Tibial nerve (tissue), 4 donors: ENCODE results near the gene C6orf141. TPM values are rescaled to one million over a fixed set of nuclear protein-coding genes. Genes with fewer than 3 reads are reported as not detected.

ENCODE experiments used
- DNase-seq, 2 donors: peaks; one replicate each; pipeline ENCODE4 v3.0.0-alpha.2; 2019; ENCODE audit warnings: low spot score in 2 of 2
- H3K27ac ChIP-seq, 4 donors: fragments of 200-600 bp; sonication (generic) in 3 of 4; one replicate each; pipeline ENCODE4 v1.5.1; 2017 to 2019; ENCODE audit warnings: mild to moderate bottlenecking in 1 of 4
- H3K27me3 ChIP-seq, 2 donors: fragments of 200-600 bp; sonication (generic) in 1 of 2; one replicate each; pipeline versions ENCODE4 v1.5.1 to v1.6.0; 2017 to 2019
- H3K36me3 ChIP-seq, 3 donors: fragments of 200-600 bp; sonication (generic); one replicate each; pipeline ENCODE4 v1.5.1; 2018 to 2019
- H3K4me1 ChIP-seq, 4 donors: fragments of 200-600 bp; sonication (generic) in 3 of 4; one replicate each; pipeline ENCODE4 v1.5.1; 2017 to 2019
- H3K4me3 ChIP-seq, 4 donors: fragments of 200-600 bp; sonication (generic) in 3 of 4; one replicate each; pipeline ENCODE4 v1.5.1; 2017 to 2019; ENCODE audit warnings: mild to moderate bottlenecking in 1 of 4, moderate library complexity in 1 of 4
- H3K9me3 ChIP-seq, 4 donors: fragments of 200-600 bp; sonication (generic) in 3 of 4; one replicate each; pipeline ENCODE4 v1.5.1; 2017 to 2019
- CTCF ChIP-seq, 5 experiments: fragments of 200-600 bp in 3 of 5; fragments of 450-650 bp in 2 of 5; sonication (generic) in 3 of 5; IDR thresholded peaks; one replicate each; pipeline ENCODE4 v1.5.1; 2016 to 2019; ENCODE audit warnings: antibody characterized with exemption in 5 of 5, mild to moderate bottlenecking in 3 of 5, moderate library complexity in 2 of 5
- EP300 ChIP-seq, 2 donors: sonication (generic); formaldehyde crosslinking; IDR thresholded peaks; one replicate each; pipeline ENCODE4 v1.6.1; 2017; ENCODE audit warnings: antibody characterized with exemption in 2 of 2, mild to moderate bottlenecking in 1 of 2
- POLR2A ChIP-seq, 2 donors: fragments of 450-650 bp; IDR thresholded peaks; one replicate each; pipeline ENCODE4 v1.6.1; 2017; ENCODE audit warnings: antibody characterized with exemption in 2 of 2, mild to moderate bottlenecking in 2 of 2, moderate library complexity in 2 of 2
- WGBS, 2 donors: methylation state at CpG; one replicate each; pipeline ENCODE4 v1.1.5; 2018; 5-methylcytosine and 5-hydroxymethylcytosine counted together
- total RNA-seq, 4 donors: library from RNA; depleted of rRNA; stranded (reverse); fragments of >200 nt; gene quantifications; one replicate each; pipeline ENCODE4 v1.1.0, GENCODE V29; 2016

The C6orf141 gene
- total RNA-seq, 4 donors from 2014 or later: 0.90 to 5.9 (median 4.5) TPM

- Histone ChIP-seq H3K27me3 (peaks cover 0 to 20% of the 10 kb centered on the region in 2 donors), H3K36me3 (no peaks in the 10 kb centered on the region), H3K27ac (no peak overlapping the region), H3K9me3 (no peaks in the 10 kb centered on the region), H3K4me1 (peaks cover 0 to 21% (median 6%) of the 10 kb centered on the region in 4 donors), H3K4me3 (no peak overlapping the region)
- WGBS, 2 donors: 88 to 89% methylated on average over 2 of the region's 2 CpGs
- no peak for DNase-seq
- TF ChIP-seq EP300 (IDR thresholded peaks at IDR 0.05) (no peak), POLR2A (IDR thresholded peaks at IDR 0.05) (no peak), CTCF (IDR thresholded peaks at IDR 0.05) (no peak)
Measured at GRCh38 chr6:49552596-49552995, 2.1 kb downstream of the C6orf141 start.

GRCh38 chr6:49553384-49553783 lies 2.9 kb downstream of the C6orf141 start:
- no peak overlapping the region for H3K27ac ChIP-seq
- H3K27me3 ChIP-seq: peaks cover 0 to 20% of the 10 kb centered on the region in 2 donors
- no peaks in the 10 kb centered on the region for H3K9me3 ChIP-seq
- no peaks in the 10 kb centered on the region for H3K36me3 ChIP-seq
- TF ChIP-seq EP300 (IDR thresholded peaks at IDR 0.05) (no peak), POLR2A (IDR thresholded peaks at IDR 0.05) (no peak), CTCF (IDR thresholded peaks at IDR 0.05) (no peak)
- WGBS, 2 donors: 67 to 87% methylated on average over 1 of the region's 1 CpG
- H3K4me3 ChIP-seq: no peak overlapping the region
- no peak for DNase-seq
- H3K4me1 ChIP-seq: peaks cover 0 to 21% (median 6%) of the 10 kb centered on the region in 4 donors

GRCh38 chr6:49555951-49556350 lies 5.5 kb downstream of the C6orf141 start:
- Histone ChIP-seq H3K27ac (no peak overlapping the region), H3K4me3 (no peak overlapping the region), H3K36me3 (no peaks in the 10 kb centered on the region), H3K4me1 (peaks cover 0 to 10% (median 0%) of the 10 kb centered on the region in 4 donors), H3K9me3 (no peaks in the 10 kb centered on the region), H3K27me3 (peaks cover 0 to 5% of the 10 kb centered on the region in 2 donors)
- no peak for TF ChIP-seq EP300 (IDR thresholded peaks at IDR 0.05)
- no peak for TF ChIP-seq CTCF (IDR thresholded peaks at IDR 0.05)
- no peak for TF ChIP-seq POLR2A (IDR thresholded peaks at IDR 0.05)
- DNase-seq: no peak
- 68 to 70% methylated on average over 4 of the region's 4 CpGs for WGBS, 2 donors

- Histone ChIP-seq H3K4me3 (no peak overlapping the region), H3K9me3 (no peaks in the 10 kb centered on the region), H3K27me3 (peaks cover 0 to under 1% of the 10 kb centered on the region in 2 donors), H3K27ac (no peak overlapping the region), H3K36me3 (no peaks in the 10 kb centered on the region), H3K4me1 (peaks cover 0 to 5% (median 0%) of the 10 kb centered on the region in 4 donors)
- TF ChIP-seq EP300 (IDR thresholded peaks at IDR 0.05) (no peak), CTCF (IDR thresholded peaks at IDR 0.05) (no peak), POLR2A (IDR thresholded peaks at IDR 0.05) (no peak)
- DNase-seq: no peak
Measured at GRCh38 chr6:49556429-49556837, 6.0 kb downstream of the C6orf141 start.

GRCh38 chr6:49557177-49557576 lies 6.7 kb downstream of the C6orf141 start:
- Histone ChIP-seq H3K9me3 (no peaks in the 10 kb centered on the region), H3K4me1 (no peaks in the 10 kb centered on the region), H3K36me3 (no peaks in the 10 kb centered on the region), H3K27me3 (no peaks in the 10 kb centered on the region), H3K27ac (no peak overlapping the region), H3K4me3 (no peak overlapping the region)
- DNase-seq: no peak
- TF ChIP-seq CTCF (IDR thresholded peaks at IDR 0.05): no peak
- TF ChIP-seq POLR2A (IDR thresholded peaks at IDR 0.05): no peak
- no peak for TF ChIP-seq EP300 (IDR thresholded peaks at IDR 0.05)
- WGBS, 2 donors: 78 to 86% methylated on average over 3 of the region's 3 CpGs
